Inflammatory macrophage (primary cell): Measurements from ENCODE around the gene FAT1.
"Not testable (repeated sequence)": the region's sequence is repeated elsewhere in the genome, so short reads cannot be mapped to it uniquely, and the experiment has no call there.

Experiments used
- DNase-seq, 2 donors: peaks; one replicate each; pipeline ENCODE4 v3.0.0-alpha.2; 2020 to 2022

The FAT1 gene

DNA sequence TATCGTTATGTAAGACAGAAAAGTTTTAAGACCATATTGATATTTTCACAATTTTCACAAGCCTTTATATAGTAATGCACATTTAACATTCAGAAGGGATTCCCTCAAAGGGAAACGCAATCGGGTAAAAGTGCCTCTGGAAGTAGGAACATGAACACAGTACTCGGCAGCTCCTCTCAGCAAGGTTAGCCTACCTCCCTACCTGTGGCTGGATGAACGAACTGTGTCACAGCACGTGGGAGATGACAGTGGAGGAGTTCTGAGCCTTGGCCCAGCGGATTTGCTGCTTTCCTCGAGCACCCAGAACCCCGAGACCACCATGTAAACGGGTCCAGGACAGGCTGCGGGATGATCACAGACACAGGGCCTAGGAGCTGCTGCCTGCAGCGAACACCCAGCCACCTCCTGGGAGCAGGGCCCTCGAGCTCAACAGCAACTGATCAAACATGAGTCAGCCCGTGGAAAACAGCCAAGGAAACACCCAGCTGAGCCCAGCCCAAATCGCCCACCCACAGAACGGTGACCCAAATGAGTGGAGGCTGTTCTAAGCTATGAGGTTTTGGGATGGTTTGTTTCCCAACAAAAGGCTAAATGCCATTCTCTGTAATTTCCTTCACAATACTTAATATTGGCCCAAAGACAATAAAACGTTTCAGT lies 30.4 kb downstream of the FAT1 start:
- DNase-seq: no peak

DNA sequence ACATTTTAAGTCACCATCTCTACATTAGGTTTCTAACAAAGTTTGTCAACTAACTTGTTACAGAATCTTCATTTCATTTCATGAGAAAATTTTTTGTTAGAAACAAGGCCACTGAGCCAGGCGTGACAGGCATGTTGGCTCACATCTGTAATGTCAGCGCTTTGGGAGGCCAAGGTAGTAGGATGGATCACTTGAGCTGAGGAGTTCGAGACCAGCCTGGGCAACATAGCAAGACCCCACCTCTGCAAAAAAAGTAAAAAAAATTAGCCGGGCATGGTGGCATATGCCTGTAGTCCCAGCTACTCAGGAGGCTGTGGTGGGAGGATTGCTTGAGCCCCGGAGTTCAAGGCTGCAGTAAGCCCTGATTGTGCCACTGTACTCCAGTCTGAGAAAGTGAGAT lies 32.3 kb downstream of the FAT1 start:
- no peak for DNase-seq

DNA sequence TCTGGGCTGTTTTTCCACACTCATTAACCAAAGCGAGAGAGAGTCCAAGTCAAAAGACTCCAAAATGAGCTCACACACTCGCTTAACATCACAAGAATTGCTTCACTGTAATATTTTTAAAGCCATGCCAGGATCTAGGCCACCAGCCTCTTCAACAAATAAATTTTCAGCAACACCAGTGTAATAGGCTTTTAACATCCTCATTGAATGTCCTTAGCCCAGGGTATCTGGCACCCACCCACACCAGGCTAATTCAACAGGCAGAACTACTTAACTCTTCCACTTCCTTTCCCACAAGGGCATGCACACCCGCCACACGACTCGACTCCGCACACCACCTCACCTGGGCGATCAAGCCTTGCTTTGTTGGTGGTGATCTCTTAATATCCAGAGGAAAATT lies 34.2 kb downstream of the FAT1 start:
- DNase-seq: no peak

DNA sequence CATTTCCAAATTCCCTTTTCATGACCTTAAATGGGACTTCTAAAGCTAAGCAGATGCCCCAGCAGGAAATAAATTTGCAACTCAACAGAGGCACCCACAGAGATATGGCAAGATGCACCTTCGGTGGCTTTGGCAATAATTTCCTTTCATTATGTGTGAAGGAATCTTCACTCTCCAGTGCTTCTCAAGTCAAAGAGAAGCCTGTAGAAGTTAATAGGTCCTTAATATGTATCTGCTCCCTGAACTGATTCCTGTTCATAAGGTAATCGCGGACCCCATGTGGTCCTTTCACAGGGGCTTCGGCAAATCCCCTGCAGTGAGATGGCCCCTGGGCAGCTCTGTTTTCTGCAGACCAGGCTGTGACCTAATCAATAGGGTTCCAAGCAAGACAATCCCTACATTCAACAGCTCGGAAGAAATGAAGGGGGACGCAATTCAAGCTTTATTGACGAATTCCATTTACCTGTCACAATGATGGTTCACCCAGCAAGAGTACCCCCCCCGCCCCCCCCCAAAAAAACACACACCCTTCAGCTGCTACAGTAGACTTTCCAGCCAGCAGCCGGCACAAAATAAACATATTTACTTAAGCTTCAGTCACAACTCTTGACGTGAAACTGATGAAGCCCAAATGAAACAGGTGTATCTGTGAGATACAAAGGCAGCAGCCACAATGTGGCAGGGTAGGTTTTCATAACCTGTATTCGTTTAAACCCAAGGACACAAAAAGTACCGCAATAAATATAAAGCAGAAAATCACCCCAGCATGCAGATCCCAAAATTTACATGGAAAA lies 35.3 kb downstream of the FAT1 start:
- no peak for DNase-seq

DNA sequence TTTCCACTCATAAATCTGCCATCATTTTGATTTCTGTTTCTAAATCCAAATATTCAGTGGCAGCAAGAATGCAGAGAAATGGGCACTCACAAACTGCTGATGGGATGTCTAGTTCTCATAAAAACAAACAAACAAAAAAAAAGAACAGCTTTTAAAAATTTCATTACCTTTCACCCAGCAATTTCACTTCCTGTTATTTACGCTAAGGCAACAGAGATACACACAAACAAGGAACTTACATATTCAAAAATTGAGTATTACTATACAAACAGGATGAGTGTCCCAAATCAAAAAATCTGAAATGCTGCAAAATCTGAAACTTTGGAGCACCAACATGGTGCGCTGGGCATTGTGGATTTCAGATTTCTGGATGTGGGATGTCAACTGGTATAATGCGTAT lies 36.4 kb downstream of the FAT1 start:
- peak in 1 of 2 donors; percentile 14 for DNase-seq

DNA sequence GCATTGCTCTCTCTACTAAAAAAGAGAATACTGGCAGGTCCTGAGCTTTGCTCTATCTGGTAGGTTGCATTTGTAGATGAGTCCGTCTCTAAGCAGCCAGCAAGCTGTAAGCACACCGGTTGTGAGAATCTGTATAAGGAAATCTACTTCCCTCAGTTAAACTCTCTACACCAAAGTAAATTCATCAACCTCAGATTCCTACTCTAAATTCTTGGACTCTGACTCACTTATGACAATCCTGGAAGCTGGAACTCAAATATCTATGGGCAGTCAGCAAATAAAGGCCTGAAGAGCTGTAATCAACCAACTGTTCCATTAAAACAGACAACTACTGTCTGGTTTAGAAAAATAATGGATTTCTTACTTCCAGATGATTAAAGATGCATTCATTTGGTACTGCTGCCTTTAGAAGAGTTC lies 37.9 kb downstream of the FAT1 start:
- no peak for DNase-seq

DNA sequence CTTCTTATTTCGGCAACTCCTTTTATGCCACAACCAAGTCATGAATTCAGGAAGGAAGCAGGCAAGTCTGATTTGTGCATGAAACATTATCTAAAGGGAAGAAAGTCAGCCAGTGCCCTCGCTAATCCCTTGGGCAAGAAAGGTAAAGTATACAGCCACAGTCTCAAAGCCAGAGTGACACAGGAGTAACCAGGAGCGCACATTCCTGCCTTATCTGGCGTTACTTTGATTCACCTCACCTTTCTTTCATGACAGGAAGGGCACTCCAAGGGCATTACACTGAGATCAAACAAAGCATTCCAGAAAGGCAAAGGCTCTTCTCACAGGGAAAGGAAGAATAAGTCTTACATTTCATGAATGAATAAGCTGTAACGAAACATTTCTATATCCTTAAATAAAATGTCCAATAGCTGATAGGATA lies 38.8 kb downstream of the FAT1 start:
- DNase-seq: no peak

DNA sequence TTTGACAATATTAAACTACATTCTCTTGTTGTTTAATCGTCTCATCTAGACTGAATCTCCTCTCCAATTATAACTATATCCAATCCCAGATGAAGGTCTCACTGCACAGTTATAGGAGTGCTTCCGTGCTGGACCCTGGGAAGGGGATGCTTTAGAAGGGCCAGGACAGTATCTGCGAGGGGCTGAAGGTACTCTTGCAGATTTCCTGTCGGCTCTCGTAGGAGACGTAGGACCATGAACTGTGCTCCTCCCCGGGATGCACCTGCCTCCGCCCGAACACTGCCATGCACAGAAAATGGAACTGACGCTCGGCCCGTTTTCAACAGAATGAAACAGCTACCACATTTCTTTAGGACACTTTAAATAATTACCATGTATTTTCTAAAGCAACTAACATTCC lies 39.4 kb downstream of the FAT1 start:
- DNase-seq: no peak

DNA sequence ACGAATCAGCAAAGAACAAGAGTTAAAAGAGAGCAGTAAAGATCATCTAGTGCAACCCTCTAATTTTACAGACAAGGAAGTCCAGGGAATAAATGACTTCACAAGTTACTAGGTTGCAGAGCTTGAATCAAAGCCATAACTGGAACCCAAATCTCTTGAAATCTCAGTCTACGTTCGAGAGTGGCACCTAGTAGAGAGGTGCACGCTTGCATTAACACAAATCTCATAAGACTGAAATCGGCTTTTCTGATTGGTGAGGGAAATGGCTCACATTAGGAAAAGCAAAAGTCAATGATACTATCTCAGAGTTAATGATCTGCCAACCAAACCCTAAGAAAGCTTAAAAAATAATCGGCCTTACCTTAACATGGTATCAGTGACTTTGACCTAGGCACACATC lies 43.0 kb downstream of the FAT1 start:
- DNase-seq: no peak

DNA sequence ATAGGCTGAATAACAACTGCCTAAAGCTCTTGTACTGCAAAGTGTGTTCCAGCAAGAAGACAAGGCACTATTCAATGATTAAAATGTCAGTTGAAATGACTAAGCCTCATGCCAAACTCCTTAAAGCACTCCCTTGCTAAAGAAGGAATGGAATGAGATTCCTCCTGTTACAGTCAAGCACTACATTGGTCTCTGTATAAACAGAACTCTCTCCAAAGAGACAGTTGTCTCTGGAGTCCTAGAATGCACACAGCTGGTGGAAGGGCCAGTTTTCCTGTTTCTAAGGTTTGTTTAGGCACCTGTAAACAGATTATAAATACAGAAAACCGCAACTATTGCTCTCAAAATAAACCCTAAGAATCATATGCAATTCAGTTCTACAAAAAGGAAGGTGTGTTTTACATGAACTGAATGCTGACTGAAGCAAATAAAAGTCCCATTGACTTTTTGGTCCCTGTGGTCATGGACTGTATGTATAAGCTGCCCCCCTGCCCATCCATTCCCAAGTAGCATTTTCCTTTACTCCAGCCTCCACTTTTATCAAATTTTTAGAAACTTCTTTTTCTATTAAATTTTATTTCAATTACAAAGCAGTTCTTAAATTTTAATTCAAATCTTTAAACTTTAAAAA lies 47.0 kb downstream of the FAT1 start:
- DNase-seq: no peak

DNA sequence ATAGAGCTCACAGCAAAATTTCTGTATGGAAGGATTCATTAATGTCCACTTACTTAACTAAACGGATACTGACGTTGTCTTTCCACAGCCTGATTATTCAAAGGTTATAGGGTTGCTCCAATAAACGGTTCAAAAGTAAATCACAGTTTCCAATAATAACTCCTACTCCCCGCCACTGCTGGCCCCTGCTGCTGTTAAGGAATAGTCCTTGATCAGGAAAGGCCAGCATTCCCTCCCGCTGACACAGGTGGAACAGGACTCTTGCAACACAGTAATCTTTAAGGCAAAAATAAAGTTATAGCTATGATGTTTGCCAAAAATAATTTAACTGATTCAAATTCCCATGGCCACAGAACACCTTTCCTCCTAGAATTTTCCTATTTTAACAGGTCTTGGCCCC lies 53.9 kb downstream of the FAT1 start:
- no peak for DNase-seq

DNA sequence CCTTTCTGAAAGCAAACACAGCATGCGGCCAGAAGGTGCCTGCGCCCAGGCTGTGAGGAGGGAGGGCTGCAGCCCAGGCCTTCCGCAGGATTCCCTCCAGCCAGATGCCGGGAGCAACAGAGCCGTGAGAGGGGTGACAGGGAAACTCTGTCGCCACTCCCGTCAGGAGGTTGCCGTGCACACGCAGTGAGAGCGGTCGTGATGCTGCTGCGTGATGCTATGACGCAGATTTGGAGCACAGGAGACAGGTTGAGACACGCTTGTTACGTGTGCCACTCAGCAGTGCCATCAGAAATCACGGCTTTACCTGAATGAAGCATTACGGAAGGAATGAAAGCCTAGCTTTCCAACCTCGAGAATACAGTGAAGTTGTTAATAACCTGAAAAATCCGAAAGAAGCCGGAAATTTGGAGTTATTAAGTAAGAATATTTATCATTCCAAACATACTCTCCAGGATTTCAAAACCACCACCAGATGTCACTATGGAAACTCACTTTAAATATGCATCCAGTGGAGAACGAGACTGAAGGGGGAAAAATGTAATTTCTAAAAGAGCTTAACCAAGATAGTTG lies 54.4 kb downstream of the FAT1 start:
- DNase-seq: no peak

DNA sequence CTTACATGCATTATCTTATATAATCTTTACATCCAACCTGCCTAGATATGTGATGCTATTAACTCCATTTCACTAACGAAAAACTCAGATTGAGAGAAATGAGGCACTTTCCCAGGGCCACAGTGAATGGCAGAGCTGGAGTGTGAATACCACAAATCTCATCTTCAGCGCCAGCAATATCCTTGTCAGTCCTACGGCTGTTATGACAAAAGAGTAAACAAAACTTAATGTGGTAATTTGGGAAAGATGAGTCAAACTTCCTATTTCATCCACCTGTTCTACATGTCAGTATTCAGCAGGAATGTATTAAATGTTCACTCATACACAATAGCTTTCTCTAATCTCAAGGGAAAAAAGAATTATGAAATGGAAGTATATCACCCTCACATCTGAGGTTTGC lies 56.9 kb downstream of the FAT1 start:
- no peak for DNase-seq

DNA sequence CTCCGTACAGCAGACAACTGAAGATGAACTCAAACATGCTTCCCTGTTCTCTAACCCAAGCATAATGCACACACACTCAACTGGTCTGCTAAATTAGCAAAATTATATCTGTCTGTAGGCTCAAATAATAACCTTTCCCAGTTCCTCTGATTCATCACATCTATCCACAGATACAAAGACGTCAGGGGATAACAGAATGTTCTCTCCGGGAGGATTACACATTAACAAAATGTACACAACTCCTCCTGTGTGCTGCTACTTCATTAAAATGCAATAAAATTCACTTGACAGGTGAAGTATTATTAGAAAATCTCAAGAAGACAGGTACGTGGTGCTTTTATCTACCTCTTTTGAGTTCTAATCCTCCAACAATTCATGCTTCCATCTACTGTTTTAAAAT lies 57.4 kb downstream of the FAT1 start:
- DNase-seq: no peak

DNA sequence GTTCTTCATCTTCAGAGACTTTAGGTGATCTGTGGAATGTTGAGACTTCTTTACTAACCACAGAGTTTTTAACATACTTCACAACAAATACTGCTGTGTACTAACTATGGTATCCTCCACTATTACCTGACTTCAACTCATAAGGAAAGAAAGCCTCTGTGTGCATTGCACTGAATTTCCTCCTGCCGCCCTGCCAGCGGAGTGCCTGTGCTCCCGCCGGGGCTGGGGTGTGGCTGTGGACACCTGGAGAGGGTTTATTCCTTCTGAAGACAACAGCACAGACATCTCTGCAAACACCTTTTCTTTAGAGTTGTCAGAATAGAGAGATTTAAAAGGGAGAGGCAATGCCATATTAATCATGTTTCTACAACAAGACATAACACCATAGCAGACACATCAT lies 63.3 kb downstream of the FAT1 start:
- DNase-seq: no peak

DNA sequence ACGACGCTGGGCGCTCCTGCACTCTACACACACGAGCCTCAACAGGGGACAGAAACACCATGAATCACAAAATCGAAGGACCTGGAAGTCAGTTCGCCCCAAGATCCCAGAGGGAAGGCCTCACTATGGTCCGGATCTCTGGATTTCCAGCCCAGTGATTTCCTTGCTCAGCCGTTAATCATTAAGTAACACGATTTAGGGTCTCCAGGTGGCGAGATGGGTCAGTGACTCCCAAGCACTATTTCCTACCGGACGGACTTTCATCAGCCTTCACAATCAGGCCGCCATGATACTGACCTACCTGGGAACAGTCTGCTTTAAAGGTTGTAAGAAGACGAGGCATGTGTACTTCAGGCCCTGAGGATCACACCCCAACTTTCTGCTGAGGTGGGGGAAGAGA lies 63.7 kb downstream of the FAT1 start:
- no peak for DNase-seq

DNA sequence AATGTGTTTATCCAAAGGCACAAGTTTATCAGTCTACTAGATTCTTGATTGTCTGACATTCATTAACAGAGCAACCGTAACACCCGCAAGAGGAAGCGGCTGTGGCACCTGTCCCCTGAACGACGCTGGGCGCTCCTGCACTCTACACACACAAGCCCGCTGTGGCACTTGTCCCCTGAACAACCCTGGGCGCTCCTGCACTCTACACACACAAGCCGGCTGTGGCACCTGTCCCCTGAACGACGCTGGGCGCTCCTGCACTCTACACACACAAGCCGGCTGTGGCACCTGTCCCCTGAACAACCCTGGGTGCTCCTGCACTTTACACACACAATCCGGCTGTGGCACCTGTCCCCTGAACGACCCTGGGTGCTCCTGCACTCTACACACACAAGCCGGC lies 64.2 kb downstream of the FAT1 start:
- not testable (repeated sequence) for DNase-seq

DNA sequence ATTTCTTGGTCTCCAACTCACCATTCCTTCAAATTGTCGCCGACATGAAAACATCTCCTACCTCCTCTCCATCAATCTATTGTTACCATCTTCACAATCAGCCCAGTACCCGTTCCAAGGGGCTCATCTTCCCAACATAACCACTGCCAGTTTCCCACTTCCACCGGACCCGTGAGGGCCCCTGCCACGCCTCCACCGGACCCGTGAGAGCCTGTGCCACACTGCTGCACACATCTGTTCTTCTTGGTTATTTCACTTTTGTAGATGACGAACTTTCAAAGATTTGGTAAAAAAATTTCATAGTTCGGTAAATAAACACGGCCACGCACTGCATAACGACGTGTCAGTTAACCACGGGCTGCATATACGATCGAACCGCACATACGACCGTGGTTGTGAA lies 65.0 kb downstream of the FAT1 start:
- DNase-seq: no peak

DNA sequence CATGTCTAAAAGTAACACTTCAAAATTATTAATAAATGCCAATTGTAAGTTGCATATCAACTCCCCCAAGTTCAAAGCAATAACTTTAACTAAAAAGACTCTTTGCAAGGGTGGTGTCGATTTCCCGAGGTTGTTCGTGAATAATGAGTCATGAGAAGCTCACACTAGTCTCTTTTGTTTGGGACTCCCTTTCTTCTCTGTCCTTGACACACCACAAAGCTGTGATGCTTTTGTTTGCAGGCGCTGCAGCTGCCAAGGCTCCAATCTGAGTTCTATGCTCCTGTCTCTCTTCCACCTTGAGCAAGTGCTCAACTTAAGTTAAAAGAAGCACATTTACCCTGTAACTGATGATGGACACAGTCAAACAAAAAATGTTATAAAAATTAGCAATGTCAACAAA lies 65.9 kb downstream of the FAT1 start:
- DNase-seq: no peak

DNA sequence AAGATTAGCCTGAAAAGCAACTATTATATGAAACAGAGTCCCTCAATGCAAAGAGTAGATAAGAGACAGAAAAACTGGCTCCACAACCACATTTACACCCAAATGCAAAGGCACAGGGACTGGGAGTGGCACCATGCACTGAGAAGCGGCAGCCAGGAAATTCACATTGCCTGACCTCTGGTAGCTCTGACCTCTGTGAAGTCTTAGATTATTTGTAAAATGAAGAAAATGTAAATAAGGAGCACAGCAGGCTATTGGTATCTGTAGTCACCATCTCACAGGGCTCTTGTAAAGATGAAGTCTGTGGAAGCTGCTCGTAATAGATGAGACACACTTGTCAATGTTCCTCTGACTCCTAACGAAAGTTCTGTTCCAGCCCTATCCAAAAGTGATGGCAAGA lies 69.7 kb downstream of the FAT1 start:
- no peak for DNase-seq

DNA sequence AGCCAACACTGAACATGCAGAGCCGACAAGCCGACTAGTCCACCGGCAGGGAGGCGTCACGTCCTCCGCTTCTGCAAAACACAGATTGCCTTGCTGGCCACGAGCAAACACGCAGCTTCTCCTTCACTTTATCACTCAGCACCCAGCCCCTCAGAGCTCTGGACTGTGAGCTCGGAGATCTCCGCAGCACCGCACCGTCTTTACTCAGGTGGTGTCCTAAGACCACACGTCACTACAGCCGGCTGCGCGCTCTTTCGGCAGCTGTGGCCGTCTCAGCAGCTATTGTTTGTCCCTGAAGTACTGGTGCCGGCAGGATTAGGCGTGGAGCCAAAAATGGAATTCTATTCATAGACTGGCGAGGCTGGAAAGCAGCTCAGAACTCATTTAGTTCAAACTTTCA lies 72.0 kb downstream of the FAT1 start:
- no peak for DNase-seq

DNA sequence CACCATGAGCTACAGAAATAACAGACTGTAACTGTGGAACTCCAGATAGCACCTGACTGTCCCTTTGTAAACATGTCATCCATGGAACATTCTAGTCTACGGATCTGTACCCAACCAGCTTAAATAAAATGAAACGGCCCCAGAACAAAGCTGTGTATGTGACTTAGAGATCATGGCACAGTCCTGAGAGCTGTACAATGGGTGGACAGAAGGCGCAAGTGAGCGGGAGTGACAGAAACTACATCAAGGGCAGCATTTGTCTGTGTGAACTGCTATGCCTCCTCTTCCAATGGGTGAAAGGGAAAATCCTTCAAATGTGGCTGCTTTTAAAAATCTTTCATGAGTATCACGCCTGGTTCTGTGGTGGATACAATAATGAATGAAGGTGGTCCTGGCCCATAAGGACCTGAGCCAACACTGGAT lies 72.5 kb downstream of the FAT1 start:
- DNase-seq: no peak

DNA sequence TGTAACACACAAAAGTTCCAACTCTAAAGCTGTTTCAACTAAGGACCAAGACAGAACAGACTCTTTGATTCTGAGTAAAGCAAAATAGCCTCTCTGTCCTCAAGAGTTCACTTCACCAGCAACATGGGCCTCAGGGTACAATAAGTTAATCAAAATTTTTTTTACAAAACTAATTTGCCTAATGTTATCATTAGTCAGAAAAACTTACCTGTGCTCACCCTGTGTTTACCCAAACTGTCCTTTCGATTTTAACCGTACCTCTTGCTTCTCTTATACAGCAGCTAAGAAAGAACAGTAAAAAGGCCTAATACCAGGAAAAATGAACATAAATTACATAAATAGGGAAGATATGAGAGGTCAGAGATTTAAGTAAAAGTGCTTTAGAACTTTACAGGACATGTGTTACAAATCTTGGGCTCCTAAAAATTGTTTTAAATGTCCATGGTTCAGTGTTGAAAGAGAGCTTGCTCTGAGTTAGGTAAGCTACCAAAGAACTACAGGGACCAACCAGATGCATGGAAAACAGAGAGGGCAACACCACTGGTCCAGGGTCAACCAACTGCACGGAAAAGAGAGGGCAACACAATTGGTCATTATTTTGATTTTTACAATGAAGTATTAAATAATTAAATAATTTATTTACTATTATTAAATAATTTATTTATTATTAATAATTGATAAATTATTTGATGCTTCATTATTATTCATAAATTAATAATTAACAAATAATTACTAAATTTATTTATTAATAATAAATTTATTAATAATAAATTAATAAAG lies 73.1 kb downstream of the FAT1 start:
- DNase-seq: no peak
